Measurements from ENCODE around the gene MED15. TPM values are rescaled to one million over a fixed set of nuclear protein-coding genes. Genes with fewer than 3 reads are reported as not detected.

MED15 gene
- total and polyA plus RNA-seq, 2 experiments from 2014 or later = 29.2 to 43.5 TPM

GRCh38 chr22:20624161-20624616, 116.8 kb downstream of the MED15 start:
- no peaks in the 10 kb centered on the region for H3K79me2 ChIP-seq (replicated peaks; ENCODE audit: insufficient read depth)
- H2AFZ ChIP-seq = no peak overlapping the region
- no peaks in the 10 kb centered on the region for H3K27me3 ChIP-seq (ENCODE audit: insufficient read depth)
- H3K4me1 Mint-ChIP-seq = no peaks in the 10 kb centered on the region
- H3K27ac Mint-ChIP-seq = no peak overlapping the region
- no peak for ATAC-seq
- no peaks in the 10 kb centered on the region for H3K36me3 ChIP-seq (ENCODE audit: insufficient read depth)
- H3K27me3 Mint-ChIP-seq (ENCODE audit: insufficient read depth, low read depth, poor library complexity) = peaks cover 7% of the 10 kb centered on the region
- no peak overlapping the region for H3K27ac ChIP-seq (ENCODE audit: low read depth)
- no peak overlapping the region for H3K4me3 ChIP-seq
- no peak overlapping the region for H3K4me2 ChIP-seq
- H3K9me3 Mint-ChIP-seq = no peaks in the 10 kb centered on the region
- H3K36me3 Mint-ChIP-seq (ENCODE audit: low read depth) = no peaks in the 10 kb centered on the region
- no peaks in the 10 kb centered on the region for H3F3A ChIP-seq (replicated peaks; ENCODE audit: low read depth)
- H4K20me1 ChIP-seq (replicated peaks; ENCODE audit: insufficient read depth) = no peaks in the 10 kb centered on the region
- DNase-seq (ENCODE audit: low spot score) = no peak
- H3K4me1 ChIP-seq (ENCODE audit: insufficient read depth) = no peaks in the 10 kb centered on the region
- TF ChIP-seq JUNB (IDR thresholded peaks at IDR 0.05; ENCODE audit: unreplicated experiment) = no peak
- TF ChIP-seq, protein P1, sequence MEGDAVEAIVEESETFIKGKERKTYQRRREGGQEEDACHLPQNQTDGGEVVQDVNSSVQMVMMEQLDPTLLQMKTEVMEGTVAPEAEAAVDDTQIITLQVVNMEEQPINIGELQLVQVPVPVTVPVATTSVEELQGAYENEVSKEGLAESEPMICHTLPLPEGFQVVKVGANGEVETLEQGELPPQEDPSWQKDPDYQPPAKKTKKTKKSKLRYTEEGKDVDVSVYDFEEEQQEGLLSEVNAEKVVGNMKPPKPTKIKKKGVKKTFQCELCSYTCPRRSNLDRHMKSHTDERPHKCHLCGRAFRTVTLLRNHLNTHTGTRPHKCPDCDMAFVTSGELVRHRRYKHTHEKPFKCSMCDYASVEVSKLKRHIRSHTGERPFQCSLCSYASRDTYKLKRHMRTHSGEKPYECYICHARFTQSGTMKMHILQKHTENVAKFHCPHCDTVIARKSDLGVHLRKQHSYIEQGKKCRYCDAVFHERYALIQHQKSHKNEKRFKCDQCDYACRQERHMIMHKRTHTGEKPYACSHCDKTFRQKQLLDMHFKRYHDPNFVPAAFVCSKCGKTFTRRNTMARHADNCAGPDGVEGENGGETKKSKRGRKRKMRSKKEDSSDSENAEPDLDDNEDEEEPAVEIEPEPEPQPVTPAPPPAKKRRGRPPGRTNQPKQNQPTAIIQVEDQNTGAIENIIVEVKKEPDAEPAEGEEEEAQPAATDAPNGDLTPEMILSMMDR (conservative IDR thresholded peaks at IDR 0.05; ENCODE audit: low read depth in 2 of 2) = no peak
- TF ChIP-seq CREB1 (CRISPR knock-in tag; IDR thresholded peaks at IDR 0.05; ENCODE audit: low read depth) = no peak
- TF ChIP-seq REST (IDR thresholded peaks at IDR 0.05; ENCODE audit: unreplicated experiment) = no peak
- TF ChIP-seq, protein P2, sequence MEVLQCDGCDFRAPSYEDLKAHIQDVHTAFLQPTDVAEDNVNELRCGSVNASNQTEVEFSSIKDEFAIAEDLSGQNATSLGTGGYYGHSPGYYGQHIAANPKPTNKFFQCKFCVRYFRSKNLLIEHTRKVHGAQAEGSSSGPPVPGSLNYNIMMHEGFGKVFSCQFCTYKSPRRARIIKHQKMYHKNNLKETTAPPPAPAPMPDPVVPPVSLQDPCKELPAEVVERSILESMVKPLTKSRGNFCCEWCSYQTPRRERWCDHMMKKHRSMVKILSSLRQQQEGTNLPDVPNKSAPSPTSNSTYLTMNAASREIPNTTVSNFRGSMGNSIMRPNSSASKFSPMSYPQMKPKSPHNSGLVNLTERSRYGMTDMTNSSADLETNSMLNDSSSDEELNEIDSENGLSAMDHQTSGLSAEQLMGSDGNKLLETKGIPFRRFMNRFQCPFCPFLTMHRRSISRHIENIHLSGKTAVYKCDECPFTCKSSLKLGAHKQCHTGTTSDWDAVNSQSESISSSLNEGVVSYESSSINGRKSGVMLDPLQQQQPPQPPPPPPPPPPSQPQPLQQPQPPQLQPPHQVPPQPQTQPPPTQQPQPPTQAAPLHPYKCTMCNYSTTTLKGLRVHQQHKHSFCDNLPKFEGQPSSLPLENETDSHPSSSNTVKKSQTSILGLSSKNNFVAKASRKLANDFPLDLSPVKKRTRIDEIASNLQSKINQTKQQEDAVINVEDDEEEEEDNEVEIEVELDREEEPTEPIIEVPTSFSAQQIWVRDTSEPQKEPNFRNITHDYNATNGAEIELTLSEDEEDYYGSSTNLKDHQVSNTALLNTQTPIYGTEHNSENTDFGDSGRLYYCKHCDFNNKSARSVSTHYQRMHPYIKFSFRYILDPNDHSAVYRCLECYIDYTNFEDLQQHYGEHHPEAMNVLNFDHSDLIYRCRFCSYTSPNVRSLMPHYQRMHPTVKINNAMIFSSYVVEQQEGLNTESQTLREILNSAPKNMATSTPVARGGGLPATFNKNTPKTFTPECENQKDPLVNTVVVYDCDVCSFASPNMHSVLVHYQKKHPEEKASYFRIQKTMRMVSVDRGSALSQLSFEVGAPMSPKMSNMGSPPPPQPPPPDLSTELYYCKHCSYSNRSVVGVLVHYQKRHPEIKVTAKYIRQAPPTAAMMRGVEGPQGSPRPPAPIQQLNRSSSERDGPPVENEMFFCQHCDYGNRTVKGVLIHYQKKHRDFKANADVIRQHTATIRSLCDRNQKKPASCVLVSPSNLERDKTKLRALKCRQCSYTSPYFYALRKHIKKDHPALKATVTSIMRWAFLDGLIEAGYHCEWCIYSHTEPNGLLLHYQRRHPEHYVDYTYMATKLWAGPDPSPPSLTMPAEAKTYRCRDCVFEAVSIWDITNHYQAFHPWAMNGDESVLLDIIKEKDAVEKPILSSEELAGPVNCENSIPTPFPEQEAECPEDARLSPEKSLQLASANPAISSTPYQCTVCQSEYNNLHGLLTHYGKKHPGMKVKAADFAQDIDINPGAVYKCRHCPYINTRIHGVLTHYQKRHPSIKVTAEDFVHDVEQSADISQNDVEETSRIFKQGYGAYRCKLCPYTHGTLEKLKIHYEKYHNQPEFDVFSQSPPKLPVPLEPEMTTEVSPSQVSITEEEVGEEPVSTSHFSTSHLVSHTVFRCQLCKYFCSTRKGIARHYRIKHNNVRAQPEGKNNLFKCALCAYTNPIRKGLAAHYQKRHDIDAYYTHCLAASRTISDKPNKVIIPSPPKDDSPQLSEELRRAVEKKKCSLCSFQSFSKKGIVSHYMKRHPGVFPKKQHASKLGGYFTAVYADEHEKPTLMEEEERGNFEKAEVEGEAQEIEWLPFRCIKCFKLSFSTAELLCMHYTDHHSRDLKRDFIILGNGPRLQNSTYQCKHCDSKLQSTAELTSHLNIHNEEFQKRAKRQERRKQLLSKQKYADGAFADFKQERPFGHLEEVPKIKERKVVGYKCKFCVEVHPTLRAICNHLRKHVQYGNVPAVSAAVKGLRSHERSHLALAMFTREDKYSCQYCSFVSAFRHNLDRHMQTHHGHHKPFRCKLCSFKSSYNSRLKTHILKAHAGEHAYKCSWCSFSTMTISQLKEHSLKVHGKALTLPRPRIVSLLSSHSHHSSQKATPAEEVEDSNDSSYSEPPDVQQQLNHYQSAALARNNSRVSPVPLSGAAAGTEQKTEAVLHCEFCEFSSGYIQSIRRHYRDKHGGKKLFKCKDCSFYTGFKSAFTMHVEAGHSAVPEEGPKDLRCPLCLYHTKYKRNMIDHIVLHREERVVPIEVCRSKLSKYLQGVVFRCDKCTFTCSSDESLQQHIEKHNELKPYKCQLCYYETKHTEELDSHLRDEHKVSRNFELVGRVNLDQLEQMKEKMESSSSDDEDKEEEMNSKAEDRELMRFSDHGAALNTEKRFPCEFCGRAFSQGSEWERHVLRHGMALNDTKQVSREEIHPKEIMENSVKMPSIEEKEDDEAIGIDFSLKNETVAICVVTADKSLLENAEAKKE (CRISPR knock-in tag; IDR thresholded peaks at IDR 0.05) = no peak
- no peak for TF ChIP-seq ZNF114 (CRISPR knock-in tag; IDR thresholded peaks at IDR 0.05)
- TF ChIP-seq NANOG (IDR thresholded peaks at IDR 0.05; ENCODE audit: borderline replicate concordance) = no peak
- TF ChIP-seq, protein P3, sequence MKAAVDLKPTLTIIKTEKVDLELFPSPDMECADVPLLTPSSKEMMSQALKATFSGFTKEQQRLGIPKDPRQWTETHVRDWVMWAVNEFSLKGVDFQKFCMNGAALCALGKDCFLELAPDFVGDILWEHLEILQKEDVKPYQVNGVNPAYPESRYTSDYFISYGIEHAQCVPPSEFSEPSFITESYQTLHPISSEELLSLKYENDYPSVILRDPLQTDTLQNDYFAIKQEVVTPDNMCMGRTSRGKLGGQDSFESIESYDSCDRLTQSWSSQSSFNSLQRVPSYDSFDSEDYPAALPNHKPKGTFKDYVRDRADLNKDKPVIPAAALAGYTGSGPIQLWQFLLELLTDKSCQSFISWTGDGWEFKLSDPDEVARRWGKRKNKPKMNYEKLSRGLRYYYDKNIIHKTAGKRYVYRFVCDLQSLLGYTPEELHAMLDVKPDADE (IDR thresholded peaks at IDR 0.05) = no peak
- no peak for TF ChIP-seq ZNF331 (CRISPR knock-in tag; IDR thresholded peaks at IDR 0.05; ENCODE audit: low read depth)
- TF ChIP-seq POLR2AphosphoS5 (IDR thresholded peaks at IDR 0.05; ENCODE audit: low read depth) = no peak
- no peak for TF ChIP-seq STAT1 (IDR thresholded peaks at IDR 0.05; ENCODE audit: unreplicated experiment)
- TF ChIP-seq EZH2 (IDR thresholded peaks at IDR 0.05; ENCODE audit: low read depth, unreplicated experiment) = no peak
- TF ChIP-seq EZH2phosphoT487 (IDR thresholded peaks at IDR 0.05; ENCODE audit: unreplicated experiment) = no peak
- H3K9me2 ChIP-seq (ENCODE audit: insufficient read depth) = no peaks in the 10 kb centered on the region
- no peak overlapping the region for H3K4me3 Mint-ChIP-seq
